Measurements from ENCODE around the gene IQCH. TPM values are rescaled to one million over a fixed set of nuclear protein-coding genes. Genes with fewer than 3 reads are reported as not detected.

The IQCH gene
- total and polyA plus RNA-seq, 2 donors from 2014 or later = 3.2 to 7.7 TPM

DNA sequence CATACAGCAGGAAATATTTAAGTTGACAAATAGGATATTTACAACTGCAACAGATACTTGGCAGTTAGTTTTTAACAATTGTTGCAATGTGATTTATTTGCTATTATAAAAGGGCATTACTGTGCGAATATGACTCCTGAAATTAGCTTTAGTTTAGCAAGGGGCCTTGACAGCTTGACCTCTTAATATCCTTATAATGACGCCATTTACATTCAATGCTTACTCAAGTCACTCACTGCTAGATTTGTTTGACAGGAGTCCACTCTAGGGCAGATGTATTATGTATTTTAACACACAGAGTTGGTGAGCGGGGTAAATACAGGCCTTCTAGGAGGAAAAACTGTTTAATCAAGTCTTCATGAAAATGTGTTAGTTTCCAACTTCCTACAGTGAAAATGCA lies 208.3 kb downstream of the IQCH start:
- no peaks in the 10 kb centered on the region for H3K9me3 ChIP-seq (ENCODE audit: control insufficient read depth in 2 of 3, insufficient read depth in 1 of 3, low read length in 3 of 3)
- H3K27ac ChIP-seq (ENCODE audit: low read depth in 2 of 2, low read length in 2 of 2) = no peak overlapping the region
- DNase-seq (no peak), FAIRE-seq (no peak)
- no peaks in the 10 kb centered on the region for H3K27me3 ChIP-seq (ENCODE audit: control insufficient read depth, insufficient read depth, low read length)
- no peaks in the 10 kb centered on the region for H3K4me1 ChIP-seq (ENCODE audit: control insufficient read depth in 2 of 3, insufficient read depth in 2 of 3, low read depth in 1 of 3, low read length in 3 of 3)
- intact Hi-C loops (cut with DNase I) = loop anchor here (10.0 kb wide), 1 partner anchor 372 kb away; no protein-coding TSS in a partner anchor
- TF ChIP-seq, protein P1, sequence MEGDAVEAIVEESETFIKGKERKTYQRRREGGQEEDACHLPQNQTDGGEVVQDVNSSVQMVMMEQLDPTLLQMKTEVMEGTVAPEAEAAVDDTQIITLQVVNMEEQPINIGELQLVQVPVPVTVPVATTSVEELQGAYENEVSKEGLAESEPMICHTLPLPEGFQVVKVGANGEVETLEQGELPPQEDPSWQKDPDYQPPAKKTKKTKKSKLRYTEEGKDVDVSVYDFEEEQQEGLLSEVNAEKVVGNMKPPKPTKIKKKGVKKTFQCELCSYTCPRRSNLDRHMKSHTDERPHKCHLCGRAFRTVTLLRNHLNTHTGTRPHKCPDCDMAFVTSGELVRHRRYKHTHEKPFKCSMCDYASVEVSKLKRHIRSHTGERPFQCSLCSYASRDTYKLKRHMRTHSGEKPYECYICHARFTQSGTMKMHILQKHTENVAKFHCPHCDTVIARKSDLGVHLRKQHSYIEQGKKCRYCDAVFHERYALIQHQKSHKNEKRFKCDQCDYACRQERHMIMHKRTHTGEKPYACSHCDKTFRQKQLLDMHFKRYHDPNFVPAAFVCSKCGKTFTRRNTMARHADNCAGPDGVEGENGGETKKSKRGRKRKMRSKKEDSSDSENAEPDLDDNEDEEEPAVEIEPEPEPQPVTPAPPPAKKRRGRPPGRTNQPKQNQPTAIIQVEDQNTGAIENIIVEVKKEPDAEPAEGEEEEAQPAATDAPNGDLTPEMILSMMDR (IDR thresholded peaks at IDR 0.05; ENCODE audit: borderline replicate concordance, extremely low read depth, insufficient read depth) = no peak
- no peak overlapping the region for H3K4me3 ChIP-seq (ENCODE audit: low read length in 3 of 3)
- H3K36me3 ChIP-seq (ENCODE audit: control insufficient read depth in 2 of 3, insufficient read depth in 3 of 3, low read length in 3 of 3) = no peaks in the 10 kb centered on the region
- no peak overlapping the region for H3K9ac ChIP-seq (ENCODE audit: low read length in 3 of 3)

DNA sequence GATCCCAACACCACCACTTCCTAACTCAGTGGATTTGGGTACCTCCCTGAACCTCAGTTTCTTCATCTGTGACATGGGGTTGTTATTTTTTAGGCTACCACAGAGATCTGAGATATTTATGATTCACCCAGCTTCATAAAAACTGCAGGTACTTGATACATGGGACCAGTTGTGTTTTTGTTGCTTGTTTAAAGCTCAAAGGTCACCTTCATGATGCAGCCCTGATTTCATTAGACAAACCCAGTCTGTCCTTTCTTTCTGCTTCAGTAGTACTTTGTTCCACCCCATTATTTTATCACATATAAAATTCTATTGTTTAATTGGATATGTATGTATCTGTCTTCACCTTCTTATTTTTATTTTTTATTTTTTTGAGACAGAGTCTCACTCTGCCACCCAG lies 208.9 kb downstream of the IQCH start:
- intact Hi-C loops (cut with DNase I) = loop anchor here (10.0 kb wide), 1 partner anchor 371 kb away; no protein-coding TSS in a partner anchor

DNA sequence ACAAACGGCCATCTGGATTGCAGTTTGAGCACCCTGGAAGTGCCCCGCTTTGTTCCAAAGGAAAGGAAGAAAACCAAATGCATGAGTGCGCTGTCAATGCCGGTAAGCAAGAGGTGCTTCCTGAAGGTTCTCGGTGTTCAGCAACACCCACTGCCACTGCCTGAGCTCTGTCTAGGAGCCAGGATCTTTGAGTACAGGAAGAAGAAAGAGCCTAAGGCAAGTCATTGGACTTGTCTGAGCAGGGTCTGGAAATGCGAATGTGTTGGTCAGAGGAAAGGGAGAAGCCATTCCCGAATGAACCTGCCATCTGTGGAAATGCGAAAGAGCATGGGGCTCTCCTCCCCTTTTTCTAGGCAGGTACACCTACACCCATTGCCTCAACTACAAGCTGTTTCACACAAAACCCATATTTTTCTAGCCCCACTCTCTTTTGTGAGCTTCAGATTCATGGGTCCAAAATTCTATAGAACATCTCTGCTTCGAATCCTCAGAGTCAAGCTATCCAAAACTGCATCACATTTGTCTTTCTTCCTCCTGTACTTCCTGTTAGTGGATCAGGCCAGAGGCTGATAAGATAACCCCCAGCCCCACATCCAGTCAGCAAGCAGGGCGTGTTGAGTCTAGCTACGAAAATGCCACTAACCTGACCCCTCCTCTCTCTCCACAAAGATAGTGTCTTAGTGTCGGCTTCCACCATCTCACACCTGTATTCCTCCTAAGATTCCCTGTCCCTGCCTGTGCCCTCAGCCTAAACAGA lies 210.8 kb downstream of the IQCH start:
- H3K27ac ChIP-seq (ENCODE audit: low read depth in 2 of 2, low read length in 2 of 2) = no peak overlapping the region

More for the DNA sequence above, 208.9 kb downstream of the IQCH start:
- DNase-seq = no peak
- Histone ChIP-seq H3K36me3 (ENCODE audit: control insufficient read depth in 2 of 3, insufficient read depth in 3 of 3, low read length in 3 of 3) (no peaks in the 10 kb centered on the region), H3K9me3 (ENCODE audit: control insufficient read depth in 2 of 3, insufficient read depth in 1 of 3, low read length in 3 of 3) (no peaks in the 10 kb centered on the region), H3K27ac (ENCODE audit: low read depth in 2 of 2, low read length in 2 of 2) (no peak overlapping the region), H3K4me3 (ENCODE audit: low read length in 3 of 3) (no peak overlapping the region), H3K4me1 (ENCODE audit: control insufficient read depth in 2 of 3, insufficient read depth in 2 of 3, low read depth in 1 of 3, low read length in 3 of 3) (no peaks in the 10 kb centered on the region), H3K27me3 (ENCODE audit: control insufficient read depth, insufficient read depth, low read length) (no peaks in the 10 kb centered on the region), H3K9ac (ENCODE audit: low read length in 3 of 3) (no peak overlapping the region)
- TF ChIP-seq, protein P1 (IDR thresholded peaks at IDR 0.05; ENCODE audit: borderline replicate concordance, extremely low read depth, insufficient read depth) = no peak
- FAIRE-seq = no peak

More for the DNA sequence above, 210.8 kb downstream of the IQCH start:
- TF ChIP-seq, protein P1 (IDR thresholded peaks at IDR 0.05; ENCODE audit: borderline replicate concordance, extremely low read depth, insufficient read depth) = no peak
- intact Hi-C loops (cut with DNase I) = loop anchor here (10.0 kb wide), 1 partner anchor 369 kb away; no protein-coding TSS in a partner anchor
- FAIRE-seq (no peak), DNase-seq (no peak)
- Histone ChIP-seq H3K27me3 (ENCODE audit: control insufficient read depth, insufficient read depth, low read length) (no peaks in the 10 kb centered on the region), H3K9me3 (ENCODE audit: control insufficient read depth in 2 of 3, insufficient read depth in 1 of 3, low read length in 3 of 3) (no peaks in the 10 kb centered on the region), H3K4me3 (ENCODE audit: low read length in 3 of 3) (no peak overlapping the region), H3K4me1 (ENCODE audit: control insufficient read depth in 2 of 3, insufficient read depth in 2 of 3, low read depth in 1 of 3, low read length in 3 of 3) (no peaks in the 10 kb centered on the region), H3K9ac (ENCODE audit: low read length in 3 of 3) (no peak overlapping the region), H3K36me3 (ENCODE audit: control insufficient read depth in 2 of 3, insufficient read depth in 3 of 3, low read length in 3 of 3) (peaks cover 0 to 2% (median 0%) of the 10 kb centered on the region in 3 donors)
